ENCODE measurements around the gene CIB4.

- TF ChIP-seq EP300 (IDR thresholded peaks at IDR 0.05; ENCODE audit: borderline replicate concordance) = no peak
- TF ChIP-seq, protein P1, sequence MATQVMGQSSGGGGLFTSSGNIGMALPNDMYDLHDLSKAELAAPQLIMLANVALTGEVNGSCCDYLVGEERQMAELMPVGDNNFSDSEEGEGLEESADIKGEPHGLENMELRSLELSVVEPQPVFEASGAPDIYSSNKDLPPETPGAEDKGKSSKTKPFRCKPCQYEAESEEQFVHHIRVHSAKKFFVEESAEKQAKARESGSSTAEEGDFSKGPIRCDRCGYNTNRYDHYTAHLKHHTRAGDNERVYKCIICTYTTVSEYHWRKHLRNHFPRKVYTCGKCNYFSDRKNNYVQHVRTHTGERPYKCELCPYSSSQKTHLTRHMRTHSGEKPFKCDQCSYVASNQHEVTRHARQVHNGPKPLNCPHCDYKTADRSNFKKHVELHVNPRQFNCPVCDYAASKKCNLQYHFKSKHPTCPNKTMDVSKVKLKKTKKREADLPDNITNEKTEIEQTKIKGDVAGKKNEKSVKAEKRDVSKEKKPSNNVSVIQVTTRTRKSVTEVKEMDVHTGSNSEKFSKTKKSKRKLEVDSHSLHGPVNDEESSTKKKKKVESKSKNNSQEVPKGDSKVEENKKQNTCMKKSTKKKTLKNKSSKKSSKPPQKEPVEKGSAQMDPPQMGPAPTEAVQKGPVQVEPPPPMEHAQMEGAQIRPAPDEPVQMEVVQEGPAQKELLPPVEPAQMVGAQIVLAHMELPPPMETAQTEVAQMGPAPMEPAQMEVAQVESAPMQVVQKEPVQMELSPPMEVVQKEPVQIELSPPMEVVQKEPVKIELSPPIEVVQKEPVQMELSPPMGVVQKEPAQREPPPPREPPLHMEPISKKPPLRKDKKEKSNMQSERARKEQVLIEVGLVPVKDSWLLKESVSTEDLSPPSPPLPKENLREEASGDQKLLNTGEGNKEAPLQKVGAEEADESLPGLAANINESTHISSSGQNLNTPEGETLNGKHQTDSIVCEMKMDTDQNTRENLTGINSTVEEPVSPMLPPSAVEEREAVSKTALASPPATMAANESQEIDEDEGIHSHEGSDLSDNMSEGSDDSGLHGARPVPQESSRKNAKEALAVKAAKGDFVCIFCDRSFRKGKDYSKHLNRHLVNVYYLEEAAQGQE (IDR thresholded peaks at IDR 0.05; ENCODE audit: low read depth) = no peak
- no peak for TF ChIP-seq EGR1 (IDR thresholded peaks at IDR 0.05)
- TF ChIP-seq RAD21 (IDR thresholded peaks at IDR 0.05; ENCODE audit: low read depth) = no peak
- TF ChIP-seq MAX (IDR thresholded peaks at IDR 0.05) = no peak
- no peak for TF ChIP-seq CEBPB (IDR thresholded peaks at IDR 0.05)
- no peak for TF ChIP-seq TAF1 (IDR thresholded peaks at IDR 0.05; ENCODE audit: low read depth)
- no peak for TF ChIP-seq TEAD4 (IDR thresholded peaks at IDR 0.05)
- no peak for TF ChIP-seq ZBTB7A (IDR thresholded peaks at IDR 0.05; ENCODE audit: low read depth)
- TF ChIP-seq FOXM1 (IDR thresholded peaks at IDR 0.05; ENCODE audit: borderline replicate concordance, low read depth) = no peak
These were observed 44.0 kb downstream of the CIB4 start for GRCh38 chr2:26597197-26597596.
